Choroid plexus epithelial cell (primary cell): ENCODE results near the gene ABHD5.
A peak's percentile ranks its signal among the peaks of the same experiment; 100 is the strongest.

Source experiments
- DNase-seq: peaks from one replicate; pipeline ENCODE4 v3.0.0-alpha.2; 2010; ENCODE audit warnings: low read depth
- H3K4me3 ChIP-seq: 2 replicates; pipeline ENCODE4 v1.5.1; 2011; ENCODE audit warnings: low read depth, mild to moderate bottlenecking, control low read depth, low read length, moderate library complexity
- TF ChIP-seq, protein P1 (sequence below): conservative IDR thresholded peaks from 2 replicates; pipeline ENCODE4 v1.5.1; 2011; ENCODE audit warnings: low read depth, mild to moderate bottlenecking, control low read depth, inconsistent platforms, low read length, moderate library complexity

Gene ABHD5

DNA sequence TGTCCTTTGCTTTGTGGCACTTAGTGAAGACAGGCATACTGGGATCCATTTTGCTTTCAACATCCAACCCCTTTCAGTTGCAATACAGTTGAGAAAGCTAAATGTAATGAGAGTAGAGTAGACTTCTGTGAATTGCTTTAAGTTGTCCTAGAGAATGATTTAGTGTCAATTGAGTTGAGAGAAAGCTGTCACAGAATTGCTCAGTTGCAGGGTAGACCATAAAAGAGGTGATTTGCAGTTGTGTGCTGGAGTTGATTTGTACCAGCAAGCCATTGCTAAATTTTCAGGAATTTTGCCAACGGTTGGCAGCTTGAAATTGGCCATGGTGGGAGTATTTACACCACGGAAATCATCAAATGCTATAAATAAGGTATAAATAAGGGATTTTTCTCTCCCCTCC, 2.2 kb downstream of the ABHD5 start:
- TF ChIP-seq, protein P1, sequence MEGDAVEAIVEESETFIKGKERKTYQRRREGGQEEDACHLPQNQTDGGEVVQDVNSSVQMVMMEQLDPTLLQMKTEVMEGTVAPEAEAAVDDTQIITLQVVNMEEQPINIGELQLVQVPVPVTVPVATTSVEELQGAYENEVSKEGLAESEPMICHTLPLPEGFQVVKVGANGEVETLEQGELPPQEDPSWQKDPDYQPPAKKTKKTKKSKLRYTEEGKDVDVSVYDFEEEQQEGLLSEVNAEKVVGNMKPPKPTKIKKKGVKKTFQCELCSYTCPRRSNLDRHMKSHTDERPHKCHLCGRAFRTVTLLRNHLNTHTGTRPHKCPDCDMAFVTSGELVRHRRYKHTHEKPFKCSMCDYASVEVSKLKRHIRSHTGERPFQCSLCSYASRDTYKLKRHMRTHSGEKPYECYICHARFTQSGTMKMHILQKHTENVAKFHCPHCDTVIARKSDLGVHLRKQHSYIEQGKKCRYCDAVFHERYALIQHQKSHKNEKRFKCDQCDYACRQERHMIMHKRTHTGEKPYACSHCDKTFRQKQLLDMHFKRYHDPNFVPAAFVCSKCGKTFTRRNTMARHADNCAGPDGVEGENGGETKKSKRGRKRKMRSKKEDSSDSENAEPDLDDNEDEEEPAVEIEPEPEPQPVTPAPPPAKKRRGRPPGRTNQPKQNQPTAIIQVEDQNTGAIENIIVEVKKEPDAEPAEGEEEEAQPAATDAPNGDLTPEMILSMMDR, result no peak
- DNase-seq, result no peak
- peak overlapping the region; percentile 80 for H3K4me3 ChIP-seq

DNA sequence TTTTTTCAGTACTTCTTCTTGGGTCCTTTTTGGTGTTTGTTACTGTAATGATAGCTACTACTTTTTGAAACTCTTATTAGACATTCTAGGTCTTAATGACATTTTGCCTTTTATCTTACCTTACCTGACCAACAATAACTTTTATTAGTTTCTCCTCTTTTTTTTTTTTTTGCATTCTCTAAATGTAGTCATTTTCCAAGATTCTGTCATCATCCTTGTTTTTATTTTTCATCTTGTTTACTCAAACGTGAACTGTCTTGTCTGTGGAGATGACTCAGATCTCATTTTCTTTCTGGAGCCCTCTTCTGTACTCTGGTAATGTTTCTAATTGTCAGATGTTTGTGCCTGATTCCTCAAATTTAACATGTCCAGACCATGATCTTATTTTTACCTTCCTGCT, 2.9 kb downstream of the ABHD5 start:
- peak; percentile 28 for DNase-seq
- peak overlapping the region; percentile 6 for H3K4me3 ChIP-seq
- TF ChIP-seq, protein P1, result no peak

DNA sequence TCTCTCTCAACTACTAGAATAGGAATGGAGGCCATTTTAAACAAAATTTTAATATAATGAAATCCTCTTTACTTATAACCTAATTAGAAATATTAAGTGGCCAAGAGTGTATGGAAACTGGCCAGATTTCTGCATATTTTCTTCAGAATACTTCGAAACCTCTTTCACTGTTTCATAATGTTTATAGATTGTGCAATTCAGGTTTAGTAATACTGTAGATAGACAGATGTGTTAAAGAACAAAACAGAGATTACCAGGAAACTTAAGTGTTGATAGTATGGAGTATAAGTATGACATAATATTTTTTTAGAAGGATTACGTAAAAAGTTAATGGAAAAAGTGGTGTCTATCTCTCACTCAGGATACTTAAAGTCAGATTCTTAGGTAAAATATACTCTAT, 4.7 kb downstream of the ABHD5 start:
- TF ChIP-seq, protein P1, result no peak
- H3K4me3 ChIP-seq, result no peak overlapping the region
- DNase-seq, result peak; percentile 89

DNA sequence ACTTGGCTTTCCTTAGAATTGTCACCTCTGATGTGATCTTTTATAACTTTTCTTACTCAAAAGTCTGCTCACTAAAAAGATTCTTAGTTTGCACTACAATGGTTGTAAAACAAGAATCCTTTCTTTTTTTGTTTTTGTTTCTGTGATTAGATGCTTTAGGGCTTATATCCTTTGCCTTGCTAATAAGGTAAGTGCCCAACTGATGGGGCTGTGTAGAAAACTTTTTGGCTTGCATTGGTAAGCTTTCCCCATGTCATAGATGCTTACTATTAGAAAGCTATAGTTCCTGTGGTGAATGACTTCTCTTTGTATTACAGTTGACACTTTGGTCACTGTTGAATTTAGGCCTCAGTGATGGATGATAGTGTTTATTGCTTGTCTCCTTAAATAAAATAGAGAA, 5.1 kb downstream of the ABHD5 start:
- TF ChIP-seq, protein P1, result no peak
- no peak for DNase-seq
- no peak overlapping the region for H3K4me3 ChIP-seq

DNA sequence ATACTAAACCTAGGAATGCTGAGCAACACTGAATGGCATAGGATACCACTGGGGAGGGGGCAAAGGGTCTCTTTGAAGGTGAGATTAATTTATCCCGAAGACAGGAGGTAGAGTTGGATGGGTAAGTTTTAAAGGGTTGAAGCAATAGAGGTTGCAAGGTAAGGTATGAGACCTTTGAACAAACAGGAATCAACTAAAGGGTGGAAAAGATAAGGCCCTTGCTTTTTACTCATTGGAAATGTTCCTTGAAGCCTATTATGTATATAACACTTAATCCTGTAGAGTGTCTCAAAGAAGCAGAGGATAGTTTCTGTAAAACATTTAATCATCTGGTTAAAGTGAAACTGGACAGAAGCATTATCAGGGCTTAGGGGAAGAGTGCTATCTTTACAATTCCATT, 5.7 kb downstream of the ABHD5 start:
- no peak overlapping the region for H3K4me3 ChIP-seq
- DNase-seq, result no peak
- TF ChIP-seq, protein P1, result no peak

DNA sequence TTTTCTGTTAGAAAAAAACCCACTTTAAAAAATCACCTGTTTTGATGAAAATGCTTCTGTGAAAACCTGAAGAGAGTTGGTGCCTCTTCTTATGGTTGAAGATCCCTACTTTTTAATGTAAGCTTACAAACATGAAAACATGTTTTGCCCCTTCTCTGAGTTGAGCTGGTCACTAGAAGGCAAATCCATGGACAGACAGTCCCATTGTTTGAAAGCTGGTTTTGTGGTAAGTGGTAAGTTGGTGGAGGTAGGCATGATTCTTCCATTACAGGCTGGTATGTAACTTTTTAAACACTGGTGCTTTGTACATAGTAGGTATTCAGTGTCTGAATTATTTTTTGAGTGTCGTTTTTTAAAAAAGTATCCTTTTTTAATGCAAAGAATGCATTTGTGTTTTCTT, 6.1 kb downstream of the ABHD5 start:
- no peak for DNase-seq
- TF ChIP-seq, protein P1, result no peak
- H3K4me3 ChIP-seq, result no peak overlapping the region

DNA sequence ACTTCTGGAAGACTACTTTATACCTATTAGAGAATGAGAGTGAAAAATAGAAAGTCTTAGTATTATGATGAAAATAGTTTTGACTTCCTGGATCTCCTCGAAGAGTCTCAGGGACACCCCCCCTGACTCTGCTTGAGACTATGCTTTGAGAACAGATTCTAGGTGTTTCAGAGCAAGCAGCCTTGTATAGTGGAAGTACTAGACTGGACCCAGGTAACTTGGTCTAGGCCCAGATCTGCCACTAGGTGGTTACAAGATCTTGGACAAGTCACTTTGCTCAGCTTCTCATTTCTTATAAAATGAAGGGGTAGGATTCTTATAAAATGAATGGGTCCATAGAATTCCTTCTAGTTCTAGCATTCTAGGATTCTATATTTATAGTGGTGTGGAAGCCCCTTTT, 9.1 kb downstream of the ABHD5 start:
- peak; percentile 59 for DNase-seq
- TF ChIP-seq, protein P1, result peak; percentile 57
- H3K4me3 ChIP-seq, result no peak overlapping the region
